Epithelial cell of prostate (primary cell): ENCODE results near the gene IRX3.

Source experiments
- DNase-seq: peaks from one replicate; pipeline ENCODE4 v3.0.0-alpha.2; 2011; ENCODE audit warnings: low read depth, low spot score
- H3K27ac ChIP-seq: fragments of 450-650 bp; 2 replicates; pipeline ENCODE4 v1.5.1; 2017; ENCODE audit warnings: mild to moderate bottlenecking

The IRX3 gene

DNA sequence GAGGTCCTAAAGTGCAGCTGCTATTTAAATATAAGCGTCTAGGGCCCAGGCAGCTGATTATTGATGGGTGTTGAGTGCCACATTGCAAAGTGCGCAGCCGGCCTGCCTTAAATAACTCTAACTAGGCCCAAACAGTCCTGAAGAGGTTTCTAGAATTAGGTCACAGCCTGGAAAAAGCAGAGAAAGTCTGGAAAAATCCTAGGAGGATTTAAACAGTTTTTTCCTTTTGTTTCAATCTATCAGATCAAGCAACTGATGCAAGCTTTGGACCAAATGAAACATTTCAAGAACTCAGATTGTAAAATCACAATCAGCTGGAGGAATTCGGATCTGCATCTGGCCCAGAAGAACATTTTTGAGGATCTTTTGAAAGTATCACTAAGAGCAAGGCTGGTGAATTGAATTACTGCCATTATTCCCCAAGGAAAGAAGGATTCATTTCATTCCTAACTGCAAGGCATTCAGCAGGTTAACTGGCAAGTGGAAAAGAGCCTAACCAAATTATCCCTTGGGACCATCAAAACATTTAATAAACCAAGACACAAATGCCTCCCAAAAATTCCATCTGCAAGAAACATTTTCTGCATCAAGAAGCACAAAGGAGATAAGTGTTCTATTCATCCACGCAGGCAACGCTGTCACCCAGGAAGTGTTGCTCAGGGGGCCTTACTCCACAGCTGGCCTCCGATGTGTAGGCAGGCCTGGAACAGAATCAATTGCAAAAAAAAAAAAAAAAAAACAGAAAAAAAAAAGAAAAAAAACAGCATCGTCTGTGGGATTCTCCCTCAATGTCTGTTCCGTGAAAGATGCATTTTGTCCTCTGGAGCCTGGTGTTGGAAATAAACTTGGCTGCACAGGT is 46.1 kb downstream of the IRX3 start:
- no peak overlapping the region for H3K27ac ChIP-seq
- no peak for DNase-seq

DNA sequence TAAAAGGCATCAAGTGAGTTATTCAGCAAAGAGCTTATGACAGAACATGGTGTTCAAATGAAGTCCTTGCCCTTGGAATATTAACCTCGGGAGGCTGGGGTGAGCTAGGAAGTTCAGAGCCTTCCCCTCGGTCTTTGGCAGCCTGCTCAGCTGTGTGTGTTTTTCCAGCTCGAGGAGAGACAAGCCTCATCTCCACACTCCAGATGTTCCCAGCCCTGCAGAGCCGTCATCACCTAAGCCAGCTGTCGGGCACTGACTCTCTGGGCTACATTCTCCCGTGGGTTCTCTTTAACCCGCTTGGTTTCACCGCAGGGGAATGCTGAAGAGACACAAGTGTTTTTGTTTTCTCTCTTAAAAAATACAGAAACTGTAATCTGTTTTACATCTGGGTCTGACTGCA is 47.1 kb downstream of the IRX3 start:
- DNase-seq = no peak
- H3K27ac ChIP-seq = no peak overlapping the region

DNA sequence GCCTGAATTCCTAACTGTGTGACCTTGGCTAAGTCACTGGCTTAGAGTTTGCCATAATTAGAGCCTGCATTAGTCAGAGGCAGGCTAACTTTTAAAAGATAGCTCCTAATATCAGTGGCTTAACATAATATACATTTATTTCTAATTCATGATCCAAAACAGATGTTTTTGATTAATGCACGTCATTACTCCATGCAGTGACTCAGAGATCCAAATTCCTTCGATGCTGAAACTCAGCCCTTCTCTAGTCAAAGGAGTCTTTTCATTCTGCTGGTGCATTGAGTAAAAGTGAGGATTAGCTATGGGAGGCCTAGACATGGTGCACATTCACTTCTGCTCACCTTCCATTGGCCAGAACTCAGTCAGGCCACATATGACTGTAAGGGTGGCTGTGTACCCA is 49.8 kb downstream of the IRX3 start:
- H3K27ac ChIP-seq = no peak overlapping the region
- no peak for DNase-seq

DNA sequence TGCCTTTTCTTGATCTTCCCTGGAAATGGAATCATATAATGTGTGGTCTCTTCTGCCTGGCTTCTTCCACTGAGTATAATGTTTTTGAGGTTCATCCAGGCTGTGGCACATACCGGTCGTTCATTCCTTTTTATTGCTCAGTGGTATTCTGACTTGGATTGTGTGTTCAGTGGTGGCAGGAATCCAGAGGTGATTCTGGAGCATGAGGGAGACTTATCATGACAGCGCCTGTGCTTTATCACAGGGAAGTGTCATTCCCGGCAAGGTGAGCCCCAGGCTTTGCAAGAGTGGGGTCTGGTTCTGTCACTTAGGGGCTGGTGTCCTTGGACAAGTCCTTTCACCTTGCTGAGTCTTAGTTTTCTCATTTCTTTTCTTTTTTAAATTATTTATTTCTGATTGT is 53.0 kb downstream of the IRX3 start:
- no peak for DNase-seq
- no peak overlapping the region for H3K27ac ChIP-seq
